OCI-M2 (cell line): ENCODE results near the gene RYR1.
"Not testable (repeated sequence)": the region's sequence is repeated elsewhere in the genome, so short reads cannot be mapped to it uniquely, and the experiment has no call there.

Source experiments
- DNase-seq: peaks from one replicate; lab custom pipeline; 2025; ENCODE audit not compliant: unreplicated experiment; lab: John Stamatoyannopoulos, UW

Gene RYR1

DNA sequence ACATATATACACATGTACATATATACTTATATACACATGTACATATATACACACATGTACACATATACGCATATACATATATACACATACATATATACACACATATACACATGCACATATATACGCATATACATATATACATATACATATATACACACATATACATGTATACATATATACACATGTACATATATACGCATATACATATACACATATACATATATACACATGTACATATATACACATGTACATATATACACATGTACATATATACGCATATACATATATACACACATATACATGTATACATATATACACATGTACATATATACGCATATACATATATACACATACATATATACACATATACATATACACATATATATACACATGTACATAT, 169.4 kb downstream of the RYR1 start:
- not testable (repeated sequence) for DNase-seq

GRCh38 chr19:38606131-38606530, 172.6 kb downstream of the RYR1 start:
- no peak for DNase-seq

DNA sequence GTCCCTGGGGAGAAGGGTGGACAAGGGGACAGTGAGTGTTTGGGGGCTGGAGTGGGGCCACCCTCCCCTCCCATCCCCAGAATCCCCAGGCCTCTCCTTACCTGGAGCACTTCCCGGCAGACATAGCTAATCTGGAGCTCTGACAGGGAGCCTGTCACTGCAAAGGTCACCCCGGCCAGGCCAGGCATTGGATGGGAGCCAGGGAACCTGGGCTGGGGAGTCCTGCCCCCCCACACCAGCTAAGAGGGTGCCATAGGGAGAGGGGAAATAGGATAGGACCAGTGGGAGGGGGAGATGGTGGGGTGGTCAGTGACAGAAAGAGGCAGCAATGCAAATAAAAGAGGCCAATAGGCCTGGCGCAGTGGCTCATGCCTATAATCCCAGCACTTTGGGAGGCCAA, 180.8 kb downstream of the RYR1 start:
- no peak for DNase-seq

GRCh38 chr19:38615007-38615581, 181.6 kb downstream of the RYR1 start:
- no peak for DNase-seq

- DNase-seq, result no peak
Measured at GRCh38 chr19:38616265-38616664, 182.8 kb downstream of the RYR1 start.

DNA sequence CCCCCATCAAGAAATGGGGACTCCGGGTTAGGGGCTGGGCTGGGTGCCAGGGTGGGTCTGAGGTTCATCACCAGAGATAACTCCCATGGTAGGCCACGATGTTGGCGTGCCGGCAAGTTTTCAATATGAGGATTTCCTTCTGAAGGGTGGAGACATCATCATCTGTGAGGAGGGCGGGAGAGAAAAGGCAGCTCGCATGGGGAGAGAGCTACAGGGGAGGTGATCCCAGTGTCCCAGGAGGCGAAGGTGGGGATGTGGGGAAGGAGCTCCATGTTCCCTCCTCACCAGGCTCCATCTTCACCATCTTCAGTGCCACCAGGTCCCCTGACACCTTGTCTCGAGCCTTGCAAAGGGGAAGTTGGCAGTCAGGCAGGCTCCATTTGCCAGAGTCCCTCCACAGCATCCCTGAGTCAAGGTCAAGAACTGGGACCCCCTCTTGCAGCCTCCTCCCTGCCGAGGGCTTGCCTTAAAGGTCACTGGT, 183.8 kb downstream of the RYR1 start:
- no peak for DNase-seq

- no peak for DNase-seq
Measured at GRCh38 chr19:38617764-38618589, 184.5 kb downstream of the RYR1 start, which contains the start of gene MAP4K1. TSS of gene MAP4K1 (minus strand) at chr19:38617953. CDS start at chr19:38617895, 58 bp downstream.

GRCh38 chr19:38618590-38619360, 185.3 kb downstream of the RYR1 start, which contains the start of gene EIF3K:
TSS of gene EIF3K (plus strand) at chr19:38619188. CDS start at chr19:38619269, 81 bp downstream.
- DNase-seq, result peak; percentile 99

DNA sequence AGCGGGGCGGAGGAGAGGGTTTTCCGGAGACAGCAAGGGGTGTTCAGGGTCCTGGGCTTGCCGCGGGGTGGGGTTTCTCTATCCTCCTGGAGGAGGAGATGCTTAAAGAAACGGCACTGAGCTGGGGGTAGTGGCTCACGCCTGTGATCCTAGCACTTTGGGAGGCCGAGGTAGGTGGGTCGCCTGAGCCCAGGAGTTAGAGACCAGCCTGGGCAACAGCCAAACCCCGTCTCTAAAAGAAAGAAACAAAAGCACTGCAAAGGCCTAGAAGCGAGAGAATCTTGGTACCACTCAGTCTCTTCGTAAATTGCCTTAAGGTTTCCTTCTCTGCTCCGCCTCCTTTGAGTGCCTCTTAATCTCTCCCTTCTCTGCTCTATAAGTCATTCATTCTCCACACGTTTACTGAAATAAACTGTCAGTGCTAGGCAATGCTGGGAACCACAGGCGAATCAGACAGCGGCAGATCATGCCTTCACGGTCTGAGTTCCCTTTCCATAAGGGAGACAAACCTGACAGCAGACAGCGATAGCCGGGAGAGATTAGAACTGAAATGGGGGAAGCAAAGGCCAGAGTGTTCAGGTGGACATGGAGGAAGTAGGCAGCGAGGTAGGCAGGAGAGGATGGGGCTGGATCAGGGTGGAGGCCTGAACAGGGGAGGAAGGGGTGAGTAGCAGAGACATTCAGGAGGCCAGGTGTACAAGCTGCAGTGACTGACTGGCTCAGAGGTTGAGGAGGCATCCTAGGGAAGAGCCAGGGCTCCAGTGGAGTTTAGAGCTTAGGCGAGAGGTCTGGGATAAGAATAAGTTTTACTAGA, 186.1 kb downstream of the RYR1 start:
- no peak for DNase-seq

DNA sequence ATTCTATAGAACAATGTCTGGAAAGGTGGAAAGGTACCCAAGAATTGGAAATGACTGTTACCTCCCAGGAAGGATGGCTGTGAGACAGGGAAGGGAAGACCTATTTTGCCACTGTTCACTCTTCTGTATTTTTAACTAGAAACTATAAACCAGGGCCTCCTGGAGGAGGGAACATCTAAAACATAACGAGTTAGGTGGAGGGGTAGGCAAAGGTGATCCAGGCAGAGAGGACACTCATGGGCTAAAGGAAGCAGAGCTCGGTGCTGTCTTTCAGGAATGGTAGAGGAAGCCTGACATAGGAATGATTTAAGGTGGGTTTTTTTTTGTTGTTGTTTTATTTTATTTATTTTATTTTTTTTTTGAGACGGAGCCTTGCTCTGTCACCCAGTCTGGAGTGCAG, 191.3 kb downstream of the RYR1 start:
- no peak for DNase-seq

DNA sequence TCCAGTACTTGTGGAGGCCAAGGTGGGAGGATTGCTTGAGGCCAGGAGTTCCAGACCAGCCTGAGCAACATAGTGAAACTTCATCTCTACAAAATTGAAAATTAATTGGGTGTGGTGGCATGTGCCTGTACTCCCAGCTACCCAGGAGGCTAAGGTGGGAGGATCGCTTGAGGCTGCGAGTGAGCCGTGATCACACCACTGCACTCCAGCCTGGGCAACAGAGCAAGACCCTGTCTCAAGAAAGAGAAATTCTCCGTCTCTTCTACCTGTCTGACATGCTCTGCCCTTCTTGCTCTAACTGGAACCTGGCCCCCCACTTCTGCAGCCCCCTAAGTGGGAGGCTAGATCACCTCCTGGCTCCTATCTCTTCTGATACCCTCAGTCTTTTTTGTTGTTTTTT, 192.9 kb downstream of the RYR1 start:
- no peak for DNase-seq

GRCh38 chr19:38629568-38629967, 196.1 kb downstream of the RYR1 start:
- no peak for DNase-seq

GRCh38 chr19:38631301-38631700, 197.8 kb downstream of the RYR1 start:
- DNase-seq, result not testable (repeated sequence)

GRCh38 chr19:38631811-38632475, 198.5 kb downstream of the RYR1 start:
- not testable (repeated sequence) for DNase-seq

GRCh38 chr19:38632476-38633213, 199.2 kb downstream of the RYR1 start:
- DNase-seq, result no peak

- peak; percentile 83 for DNase-seq
Measured at GRCh38 chr19:38634757-38635482, 201.4 kb downstream of the RYR1 start.

DNA sequence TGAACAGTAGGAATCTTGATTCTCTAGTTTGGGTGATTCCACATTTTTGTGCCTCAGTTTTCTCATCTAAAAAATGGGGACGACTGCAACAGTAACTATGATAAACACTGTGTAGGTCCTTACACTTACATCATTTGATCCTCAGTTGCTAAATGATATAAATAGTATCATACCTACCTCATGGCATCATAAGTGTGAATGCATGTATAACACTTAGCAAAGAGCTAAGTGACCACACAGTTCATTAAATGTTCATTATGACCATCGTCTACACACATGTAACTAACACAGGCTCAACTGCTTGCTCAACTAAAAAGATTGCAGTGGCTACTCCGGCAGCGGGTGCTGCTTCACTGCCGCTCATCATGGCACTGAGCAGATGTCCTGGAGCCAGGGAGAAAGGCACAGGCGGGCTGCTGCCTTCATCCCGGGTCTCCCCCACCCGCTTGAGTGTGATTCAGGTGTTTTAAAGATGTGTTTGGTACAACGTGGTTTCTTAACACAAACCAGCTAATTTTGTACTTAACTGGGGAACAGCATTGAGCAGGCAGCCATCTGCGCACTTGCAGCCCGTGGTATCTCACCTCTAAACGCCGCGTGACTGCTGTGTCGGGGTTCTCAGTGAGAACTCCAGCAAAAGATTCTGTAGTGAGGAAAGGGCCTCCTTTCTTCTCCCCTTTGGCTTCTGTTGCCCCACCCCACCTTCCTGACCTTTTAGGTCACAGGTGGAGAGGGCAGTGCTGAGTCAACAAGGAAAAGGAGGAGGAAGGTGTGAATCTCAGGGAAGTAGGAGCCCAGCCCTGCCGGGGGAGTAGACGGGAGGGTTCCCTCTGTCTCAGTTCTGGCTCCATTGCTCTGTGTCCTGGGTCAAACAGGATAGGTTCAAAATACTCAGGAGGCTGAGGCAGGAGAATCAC, 202.2 kb downstream of the RYR1 start:
- no peak for DNase-seq
